Stomach (tissue), 9 donors: Measurements from ENCODE around the gene DCLK3. TPM values are rescaled to one million over a fixed set of nuclear protein-coding genes. Genes with fewer than 3 reads are reported as not detected.
A peak's percentile ranks its signal among the peaks of the same experiment; 100 is the strongest.

Source experiments
- DNase-seq, 2 donors: peaks; one replicate each; pipeline versions ENCODE4 v3.0.0 to v3.0.0-alpha.2; 2013 to 2019
- H3K27ac ChIP-seq, 5 donors: fragments of 200-600 bp in 4 of 5; sonication (generic) in 4 of 5; one replicate each; pipeline ENCODE4 v1.5.1; 2013 to 2019; ENCODE audit warnings: mild to moderate bottlenecking in 1 of 5, moderate library complexity in 1 of 5
- H3K27me3 ChIP-seq, 3 donors: fragments of 200-600 bp; sonication (generic); one replicate each; pipeline ENCODE4 v1.5.1; 2017 to 2019; ENCODE audit warnings: mixed run types in 1 of 3
- H3K36me3 ChIP-seq, 4 donors: fragments of 200-600 bp; sonication (generic); 1 replicate in 3 of 4; 2 replicates in 1 of 4; pipeline ENCODE4 v1.5.1; 2016 to 2019
- H3K4me1 ChIP-seq, 4 donors: fragments of 200-600 bp; sonication (generic); one replicate each; pipeline ENCODE4 v1.5.1; 2016 to 2019
- H3K4me3 ChIP-seq, 4 donors: fragments of 200-600 bp; sonication (generic) in 3 of 4; one replicate each; pipeline ENCODE4 v1.5.1; 2016 to 2019; ENCODE audit warnings: mild to moderate bottlenecking in 1 of 4
- H3K9me3 ChIP-seq, 4 donors: fragments of 200-600 bp; sonication (generic); one replicate each; pipeline ENCODE4 v1.5.1; 2016 to 2019
- EP300 ChIP-seq: sonication (generic); formaldehyde crosslinking; IDR thresholded peaks from one replicate; pipeline ENCODE4 v1.6.1; 2017; ENCODE audit warnings: antibody characterized with exemption
- POLR2A ChIP-seq, 4 donors: fragments of 450-650 bp; IDR thresholded peaks; one replicate each; pipeline ENCODE4 v1.6.1; 2016; ENCODE audit warnings: antibody characterized with exemption in 4 of 4, control low read depth in 2 of 4, mild to moderate bottlenecking in 1 of 4, moderate library complexity in 1 of 4
- POLR2AphosphoS5 ChIP-seq, 3 donors: sonication (generic); formaldehyde crosslinking; IDR thresholded peaks; one replicate each; pipeline ENCODE4 v1.6.1; 2016; ENCODE audit warnings: antibody characterized with exemption in 3 of 3
- WGBS, 5 donors: extraction: QIAGEN DNeasy Blood & Tissue Kit in 3 of 5; methylation state at CpG; one replicate each; pipeline versions ENCODE4 v1.1.5 to v1.1.7; 2013 to 2018; 5-methylcytosine and 5-hydroxymethylcytosine counted together
- intact Hi-C: fragments of 100-400 bp; cut with DNase I; formaldehyde crosslinking; loops from one replicate; pipeline ENCODE4 v1.15.1; 2023; ENCODE audit warnings: low total_unique reads
- polyA plus RNA-seq, 3 donors: library from polyadenylated mRNA; stranded (reverse); fragments of 200-250 nt; gene quantifications; one replicate each; pipeline ENCODE4 v1.2.3, GENCODE V29; 2013
- total RNA-seq, 5 donors: library from RNA; depleted of rRNA; stranded (reverse); fragments of >200 nt; gene quantifications; one replicate each; pipeline versions ENCODE4 v1.1.0 to v1.2.3, GENCODE V29; 2014 to 2016
- TF ChIP-seq, protein P1 (sequence below), 7 experiments: fragments of 450-650 bp in 4 of 7; fragments of 200-600 bp in 3 of 7; sonication (generic) in 3 of 7; IDR thresholded peaks; one replicate each; pipeline ENCODE4 v1.5.1; 2016 to 2019; ENCODE audit warnings: antibody characterized with exemption in 7 of 7, control low read depth in 2 of 7, mild to moderate bottlenecking in 1 of 7
- donor health status: healthy with polysubstance abuse.
- donor health status: Bipolar disorder and iron deficiency.
- donor health status: healthy.

Gene DCLK3
- total and polyA plus RNA-seq, 8 donors, result 0.45 to 0.92 TPM; not detected in 6

- Histone ChIP-seq H3K9me3 (no peaks in the 10 kb centered on the region), H3K36me3 (no peaks in the 10 kb centered on the region), H3K27me3 (no peaks in the 10 kb centered on the region), H3K27ac (no peak overlapping the region), H3K4me3 (no peak overlapping the region), H3K4me1 (no peaks in the 10 kb centered on the region)
- TF ChIP-seq POLR2AphosphoS5 (IDR thresholded peaks at IDR 0.05), result no peak
- TF ChIP-seq POLR2A (IDR thresholded peaks at IDR 0.05), result no peak
- no peak for TF ChIP-seq EP300
- TF ChIP-seq, protein P1, sequence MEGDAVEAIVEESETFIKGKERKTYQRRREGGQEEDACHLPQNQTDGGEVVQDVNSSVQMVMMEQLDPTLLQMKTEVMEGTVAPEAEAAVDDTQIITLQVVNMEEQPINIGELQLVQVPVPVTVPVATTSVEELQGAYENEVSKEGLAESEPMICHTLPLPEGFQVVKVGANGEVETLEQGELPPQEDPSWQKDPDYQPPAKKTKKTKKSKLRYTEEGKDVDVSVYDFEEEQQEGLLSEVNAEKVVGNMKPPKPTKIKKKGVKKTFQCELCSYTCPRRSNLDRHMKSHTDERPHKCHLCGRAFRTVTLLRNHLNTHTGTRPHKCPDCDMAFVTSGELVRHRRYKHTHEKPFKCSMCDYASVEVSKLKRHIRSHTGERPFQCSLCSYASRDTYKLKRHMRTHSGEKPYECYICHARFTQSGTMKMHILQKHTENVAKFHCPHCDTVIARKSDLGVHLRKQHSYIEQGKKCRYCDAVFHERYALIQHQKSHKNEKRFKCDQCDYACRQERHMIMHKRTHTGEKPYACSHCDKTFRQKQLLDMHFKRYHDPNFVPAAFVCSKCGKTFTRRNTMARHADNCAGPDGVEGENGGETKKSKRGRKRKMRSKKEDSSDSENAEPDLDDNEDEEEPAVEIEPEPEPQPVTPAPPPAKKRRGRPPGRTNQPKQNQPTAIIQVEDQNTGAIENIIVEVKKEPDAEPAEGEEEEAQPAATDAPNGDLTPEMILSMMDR (IDR thresholded peaks at IDR 0.05), result no peak
- intact Hi-C loops, result no loop called here
- peak in 1 of 2 donors; percentile 41 for DNase-seq
- 70 to 85% (median 83%) methylated on average over 15 to 16 of the region's 16 CpGs for WGBS, 5 donors
These were observed 25.7 kb downstream of the DCLK3 start for GRCh38 chr3:36738702-36739101.

GRCh38 chr3:36736301-36736700 is 28.1 kb downstream of the DCLK3 start:
- Histone ChIP-seq H3K4me1 (no peaks in the 10 kb centered on the region), H3K27me3 (no peaks in the 10 kb centered on the region), H3K27ac (no peak overlapping the region), H3K36me3 (no peaks in the 10 kb centered on the region), H3K4me3 (no peak overlapping the region), H3K9me3 (no peaks in the 10 kb centered on the region)
- no peak for DNase-seq
- intact Hi-C loops, result no loop called here
- 71 to 89% (median 77%) methylated on average over 1 of the region's 1 CpG for WGBS, 5 donors
- TF ChIP-seq, protein P1 (IDR thresholded peaks at IDR 0.05), result no peak
- TF ChIP-seq POLR2A (IDR thresholded peaks at IDR 0.05) (no peak), POLR2AphosphoS5 (IDR thresholded peaks at IDR 0.05) (no peak), EP300 (no peak)

DNA sequence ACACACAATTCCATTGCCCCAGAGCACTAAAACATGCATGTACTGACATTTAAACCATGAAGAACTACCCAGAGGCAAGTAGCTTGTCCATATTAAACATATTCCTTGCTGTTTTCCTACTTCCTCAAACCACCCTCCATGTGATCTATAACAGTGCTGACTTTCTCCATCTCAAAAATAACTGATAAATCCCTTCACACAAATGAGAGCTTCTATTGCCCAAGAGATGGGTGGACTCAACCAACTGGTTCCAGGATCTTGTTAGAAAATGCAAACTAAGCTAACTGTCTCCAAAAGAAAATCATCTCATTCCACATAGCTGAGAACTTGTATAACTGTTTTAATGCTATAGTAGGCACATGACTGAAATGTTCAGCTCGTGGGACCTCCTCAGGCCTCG is 29.6 kb downstream of the DCLK3 start:
- TF ChIP-seq POLR2AphosphoS5 (IDR thresholded peaks at IDR 0.05) (no peak), POLR2A (IDR thresholded peaks at IDR 0.05) (no peak), EP300 (no peak)
- TF ChIP-seq, protein P1 (IDR thresholded peaks at IDR 0.05), result no peak
- 77 to 92% (median 84%) methylated on average over 2 of the region's 2 CpGs for WGBS, 5 donors
- Histone ChIP-seq H3K4me3 (no peak overlapping the region), H3K27me3 (no peaks in the 10 kb centered on the region), H3K4me1 (no peaks in the 10 kb centered on the region), H3K9me3 (no peaks in the 10 kb centered on the region), H3K36me3 (no peaks in the 10 kb centered on the region), H3K27ac (no peak overlapping the region)
- no peak for DNase-seq
- intact Hi-C loops, result no loop called here

GRCh38 chr3:36733723-36734122 is 30.6 kb downstream of the DCLK3 start:
- Histone ChIP-seq H3K9me3 (no peaks in the 10 kb centered on the region), H3K27me3 (peaks cover 0 to 2% (median 0%) of the 10 kb centered on the region in 3 donors), H3K27ac (no peak overlapping the region), H3K36me3 (no peaks in the 10 kb centered on the region), H3K4me1 (no peaks in the 10 kb centered on the region), H3K4me3 (no peak overlapping the region)
- intact Hi-C loops, result no loop called here
- 40 to 75% (median 67%) methylated on average over 1 of the region's 1 CpG for WGBS, 5 donors
- DNase-seq, result no peak
- TF ChIP-seq POLR2A (IDR thresholded peaks at IDR 0.05) (no peak), POLR2AphosphoS5 (IDR thresholded peaks at IDR 0.05) (no peak), EP300 (no peak)
- TF ChIP-seq, protein P1 (IDR thresholded peaks at IDR 0.05), result no peak
